Uterus (tissue), 4 donors: Measurements from ENCODE around the gene STX1B. TPM values are rescaled to one million over a fixed set of nuclear protein-coding genes. Genes with fewer than 3 reads are reported as not detected.

Experiments used
- DNase-seq, 2 donors: peaks; one replicate each; pipeline ENCODE4 v3.0.0-alpha.2; 2019 to 2020
- H3K27ac ChIP-seq, 2 donors: fragments of 200-600 bp; sonication (generic); 1 replicate in 1 of 2; 2 replicates in 1 of 2; pipeline ENCODE4 v1.5.1; 2016 to 2018
- H3K27me3 ChIP-seq, 2 donors: fragments of 200-600 bp; sonication (generic); one replicate each; pipeline ENCODE4 v1.5.1; 2018 to 2019; ENCODE audit warnings: control low read depth in 1 of 2
- H3K36me3 ChIP-seq, 2 donors: fragments of 200-600 bp; sonication (generic); one replicate each; pipeline ENCODE4 v1.5.1; 2019; ENCODE audit warnings: control low read depth in 1 of 2
- H3K4me1 ChIP-seq, 2 donors: fragments of 200-600 bp; sonication (generic); one replicate each; pipeline ENCODE4 v1.5.1; 2018 to 2019; ENCODE audit warnings: control low read depth in 1 of 2
- H3K4me3 ChIP-seq, 2 donors: fragments of 200-600 bp; sonication (generic); 1 replicate in 1 of 2; 2 replicates in 1 of 2; pipeline ENCODE4 v1.5.1; 2018 to 2019; ENCODE audit warnings: mild to moderate bottlenecking in 1 of 2
- H3K9me3 ChIP-seq, 2 donors: fragments of 200-600 bp; sonication (generic); one replicate each; pipeline ENCODE4 v1.5.1; 2019; ENCODE audit warnings: control low read depth in 1 of 2
- POLR2A ChIP-seq, 2 donors: fragments of 450-650 bp; IDR thresholded peaks; one replicate each; pipeline ENCODE4 v1.6.1; 2016; ENCODE audit warnings: antibody characterized with exemption in 2 of 2, mild to moderate bottlenecking in 1 of 2, moderate library complexity in 1 of 2
- intact Hi-C: fragments of 100-400 bp; cut with DNase I; formaldehyde crosslinking; loops from one replicate; pipeline ENCODE4 v1.15.1; 2023; ENCODE audit warnings: low total_unique reads
- total RNA-seq, 4 donors: library from RNA; depleted of rRNA in 3 of 4; stranded (reverse); fragments of >200 nt in 3 of 4; gene quantifications; one replicate each; pipeline versions ENCODE4 v1.1.0 to v1.2.4, GENCODE V29; 2014 to 2023
- TF ChIP-seq, protein P1 (sequence below), 4 experiments: fragments of 200-600 bp in 2 of 4; fragments of 450-650 bp in 2 of 4; sonication (generic) in 2 of 4; IDR thresholded peaks; one replicate each; pipeline ENCODE4 v1.5.1; 2016 to 2019; ENCODE audit warnings: antibody characterized with exemption in 4 of 4, mild to moderate bottlenecking in 2 of 4, moderate library complexity in 1 of 4
- donor health status: DM: yes; HTN: yes; CAD: no.

The STX1B gene
- total RNA-seq: 1 to 10 TPM in 3 of 4 donors, under 1 TPM in 1; 0.88 to 2.6 (median 2.5) TPM

GRCh38 chr16:31010585-31011325 is at the start of gene STX1B:
STX1B (minus strand) TSS chr16:31010638; CDS start chr16:31010396, 242 bp downstream.
- DNase-seq: peak in 1 of 2 donors; percentile 43
- Histone ChIP-seq H3K27ac (no peak within 1 kb of the TSS), H3K4me1 (no peaks in the 10 kb centered on the region), H3K36me3 (no peaks in the 10 kb centered on the region), H3K27me3 (peaks cover 0 to 6% of the 10 kb centered on the region in 2 donors), H3K9me3 (no peaks in the 10 kb centered on the region), H3K4me3 (no peak within 1 kb of the TSS)
- intact Hi-C loops: no loop called here
- TF ChIP-seq POLR2A (IDR thresholded peaks at IDR 0.05): no peak
- TF ChIP-seq, protein P1, sequence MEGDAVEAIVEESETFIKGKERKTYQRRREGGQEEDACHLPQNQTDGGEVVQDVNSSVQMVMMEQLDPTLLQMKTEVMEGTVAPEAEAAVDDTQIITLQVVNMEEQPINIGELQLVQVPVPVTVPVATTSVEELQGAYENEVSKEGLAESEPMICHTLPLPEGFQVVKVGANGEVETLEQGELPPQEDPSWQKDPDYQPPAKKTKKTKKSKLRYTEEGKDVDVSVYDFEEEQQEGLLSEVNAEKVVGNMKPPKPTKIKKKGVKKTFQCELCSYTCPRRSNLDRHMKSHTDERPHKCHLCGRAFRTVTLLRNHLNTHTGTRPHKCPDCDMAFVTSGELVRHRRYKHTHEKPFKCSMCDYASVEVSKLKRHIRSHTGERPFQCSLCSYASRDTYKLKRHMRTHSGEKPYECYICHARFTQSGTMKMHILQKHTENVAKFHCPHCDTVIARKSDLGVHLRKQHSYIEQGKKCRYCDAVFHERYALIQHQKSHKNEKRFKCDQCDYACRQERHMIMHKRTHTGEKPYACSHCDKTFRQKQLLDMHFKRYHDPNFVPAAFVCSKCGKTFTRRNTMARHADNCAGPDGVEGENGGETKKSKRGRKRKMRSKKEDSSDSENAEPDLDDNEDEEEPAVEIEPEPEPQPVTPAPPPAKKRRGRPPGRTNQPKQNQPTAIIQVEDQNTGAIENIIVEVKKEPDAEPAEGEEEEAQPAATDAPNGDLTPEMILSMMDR (IDR thresholded peaks at IDR 0.05): no peak

DNA sequence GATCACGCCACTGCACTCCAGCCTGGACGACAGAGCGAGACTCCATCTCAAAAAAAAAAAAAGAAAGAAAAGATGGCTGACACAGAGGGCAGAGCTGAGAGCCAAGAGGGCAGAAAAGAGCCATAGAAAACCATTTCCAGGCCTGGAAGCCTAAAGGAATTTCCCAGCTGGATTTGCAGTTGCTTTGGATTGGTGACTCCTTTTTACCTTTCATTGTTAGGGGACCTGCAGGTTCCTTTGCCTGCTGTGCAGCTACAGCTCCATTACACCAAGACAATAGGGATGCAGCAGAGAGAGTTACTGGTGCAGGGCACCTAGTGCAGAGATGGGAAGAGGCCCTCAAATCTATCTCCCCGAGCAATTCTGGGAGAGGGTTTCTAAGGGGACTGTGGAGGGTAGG is 45.2 kb upstream of the STX1B start:
- H3K4me1 ChIP-seq: no peaks in the 10 kb centered on the region
- H3K36me3 ChIP-seq: no peaks in the 10 kb centered on the region
- H3K4me3 ChIP-seq: no peak overlapping the region
- TF ChIP-seq, protein P1 (IDR thresholded peaks at IDR 0.05): no peak
- TF ChIP-seq POLR2A (IDR thresholded peaks at IDR 0.05): no peak
- no peaks in the 10 kb centered on the region for H3K9me3 ChIP-seq
- intact Hi-C loops: no loop called here
- no peak overlapping the region for H3K27ac ChIP-seq
- no peak for DNase-seq
- H3K27me3 ChIP-seq: no peaks in the 10 kb centered on the region

GRCh38 chr16:31052114-31052513 is 41.7 kb upstream of the STX1B start:
- Histone ChIP-seq H3K36me3 (no peaks in the 10 kb centered on the region), H3K4me3 (no peak overlapping the region), H3K9me3 (no peaks in the 10 kb centered on the region), H3K27me3 (no peaks in the 10 kb centered on the region), H3K27ac (no peak overlapping the region), H3K4me1 (no peaks in the 10 kb centered on the region)
- intact Hi-C loops: no loop called here
- DNase-seq: no peak
- TF ChIP-seq POLR2A (IDR thresholded peaks at IDR 0.05): no peak
- TF ChIP-seq, protein P1 (IDR thresholded peaks at IDR 0.05): no peak

GRCh38 chr16:31050280-31051030 is 40.0 kb upstream of the STX1B start:
- DNase-seq: no peak
- Histone ChIP-seq H3K4me1 (no peaks in the 10 kb centered on the region), H3K36me3 (no peaks in the 10 kb centered on the region), H3K27ac (no peak overlapping the region), H3K4me3 (no peak overlapping the region), H3K9me3 (no peaks in the 10 kb centered on the region), H3K27me3 (no peaks in the 10 kb centered on the region)
- intact Hi-C loops: no loop called here
- TF ChIP-seq, protein P1 (IDR thresholded peaks at IDR 0.05): no peak
- no peak for TF ChIP-seq POLR2A (IDR thresholded peaks at IDR 0.05)

DNA sequence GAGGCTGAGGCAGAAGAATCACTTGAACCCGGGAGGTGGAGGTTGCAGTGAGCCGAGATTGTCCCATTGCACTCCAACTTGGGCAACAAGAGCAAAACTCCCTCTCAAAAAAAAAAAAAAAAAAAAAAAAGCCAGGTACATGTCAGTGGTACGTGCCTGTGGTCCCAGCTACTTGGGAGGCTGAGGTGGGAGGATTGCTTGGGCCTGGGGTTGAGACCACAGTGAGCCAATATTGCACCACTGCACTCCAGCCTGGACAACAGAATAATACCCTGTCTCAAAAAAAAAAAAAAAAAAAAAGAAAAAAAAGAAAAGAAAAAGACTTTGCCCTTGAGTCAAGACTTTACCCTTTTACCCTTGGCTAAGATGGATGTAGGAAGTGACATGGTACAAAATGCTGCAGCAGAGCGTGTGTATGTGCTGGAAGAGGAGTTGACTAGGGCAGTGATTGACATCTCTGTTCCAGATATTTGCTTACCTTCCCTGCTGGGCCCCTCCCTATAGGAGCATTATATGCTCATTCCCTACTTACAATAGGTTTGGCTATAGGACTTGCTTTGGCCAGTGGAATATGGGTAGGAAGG is 33.6 kb upstream of the STX1B start:
- Histone ChIP-seq H3K9me3 (no peaks in the 10 kb centered on the region), H3K36me3 (no peaks in the 10 kb centered on the region), H3K4me3 (no peak overlapping the region), H3K27ac (no peak overlapping the region), H3K27me3 (no peaks in the 10 kb centered on the region), H3K4me1 (no peaks in the 10 kb centered on the region)
- no peak for TF ChIP-seq POLR2A (IDR thresholded peaks at IDR 0.05)
- TF ChIP-seq, protein P1 (IDR thresholded peaks at IDR 0.05): no peak
- intact Hi-C loops: no loop called here
- DNase-seq: no peak
